ENCODE results near the gene BBIP1. TPM values are rescaled to one million over a fixed set of nuclear protein-coding genes. Genes with fewer than 3 reads are reported as not detected.

Gene BBIP1
- total and polyA plus RNA-seq, 9 of the 15 experiments (the other 6 are each of a cell fraction or from before 2014, with no cell fraction given): 5.2 to 31.0 (median 19.4) TPM

DNA sequence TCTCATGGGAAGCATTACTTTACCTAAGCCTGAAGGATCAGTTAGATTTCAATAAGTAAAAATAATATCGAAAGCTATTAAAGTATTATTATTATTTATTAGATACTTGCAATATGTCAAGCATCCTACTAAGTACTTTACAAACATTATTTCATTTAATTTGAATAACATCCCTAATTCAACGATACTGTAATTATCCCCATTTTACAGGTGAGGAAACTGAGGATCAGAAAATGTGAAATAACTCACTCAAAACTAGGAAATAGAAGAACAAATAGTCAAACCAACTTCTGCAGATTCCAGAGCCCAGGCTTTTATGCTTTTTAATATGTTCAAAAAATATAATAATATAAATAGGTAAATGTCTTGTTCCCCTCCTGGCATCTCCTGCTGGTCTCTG, 57.5 kb downstream of the BBIP1 start:
- ATAC-seq (no peak), DNase-seq (ENCODE audit: extremely low read depth in 1 of 4, low spot score in 3 of 4) (no peak), FAIRE-seq (no peak)
- CTCF ChIA-PET (ENCODE audit: low intra/inter-chr PET ratio): no interaction called here
- H3K9me3 ChIP-seq (replicated peaks; ENCODE audit: control insufficient read depth, insufficient read depth, low read depth, low read length): no peaks in the 10 kb centered on the region
- H3K4me2 ChIP-seq (ENCODE audit: insufficient read depth, low read length): no peak overlapping the region
- WGBS (ENCODE audit: insufficient coverage, low coverage, missing lambda C conversion rate): 85% methylated on average over 2 of the region's 2 CpGs
- H3K79me2 ChIP-seq (ENCODE audit: control insufficient read depth, insufficient read depth, low read length): no peaks in the 10 kb centered on the region
- POLR2A ChIA-PET: interaction anchor here (1.2 kb wide), 1 partner anchor 10 kb away, joined by 5 read pairs; the partner anchor contains the start of gene PDCD4
- H3K4me3 ChIP-seq: no peak overlapping the region
- H2AFZ ChIP-seq (ENCODE audit: low read depth, low read length): no peak overlapping the region
- in situ Hi-C loops (cut with MboI) (no loop called here), intact Hi-C loops (cut with micrococcal nuclease) (no loop called here)
- no peaks in the 10 kb centered on the region for H3K9me1 ChIP-seq (ENCODE audit: control insufficient read depth, insufficient read depth, low read length)
- no peaks in the 10 kb centered on the region for H3K27me3 ChIP-seq (ENCODE audit: control insufficient read depth in 2 of 2, insufficient read depth in 2 of 2, low read length in 2 of 2)
- H3K9ac ChIP-seq (ENCODE audit: insufficient read depth in 1 of 2, low read depth in 2 of 2, low read length in 2 of 2): no peak overlapping the region; a peak in 1 of 4 replicates
- no peaks in the 10 kb centered on the region for H3K36me3 ChIP-seq (ENCODE audit: control insufficient read depth, insufficient read depth, low read length)
- no peak overlapping the region for H3K27ac ChIP-seq (ENCODE audit: extremely low read depth, low read depth, low read length)
- H4K20me1 ChIP-seq (replicated peaks; ENCODE audit: control insufficient read depth, insufficient read depth, low read length): no peaks in the 10 kb centered on the region
- no TSS peak for BruUV-seq (replicated peaks)
- TF ChIP-seq ADNP (tag; IDR thresholded peaks at IDR 0.05) (peak; percentile 52; the same call in 1 of the 2 replicates), ETV6 (IDR thresholded peaks at IDR 0.05; ENCODE audit: borderline replicate concordance in 1 of 2, low read depth in 2 of 2, low read length in 1 of 2) (no peak), ETV6 (CRISPR knock-in tag; IDR thresholded peaks at IDR 0.05; ENCODE audit: borderline replicate concordance) (no peak), RBM25 (IDR thresholded peaks at IDR 0.05; ENCODE audit: low read depth, low read length, severe bottlenecking) (peak; percentile 67)
- peaks cover 26 to 70% of the 10 kb centered on the region in 2 experiments for H3K4me1 ChIP-seq (replicated peaks in 1 of 2; ENCODE audit: control insufficient read depth in 2 of 2, insufficient read depth in 2 of 2, low read length in 2 of 2)

DNA sequence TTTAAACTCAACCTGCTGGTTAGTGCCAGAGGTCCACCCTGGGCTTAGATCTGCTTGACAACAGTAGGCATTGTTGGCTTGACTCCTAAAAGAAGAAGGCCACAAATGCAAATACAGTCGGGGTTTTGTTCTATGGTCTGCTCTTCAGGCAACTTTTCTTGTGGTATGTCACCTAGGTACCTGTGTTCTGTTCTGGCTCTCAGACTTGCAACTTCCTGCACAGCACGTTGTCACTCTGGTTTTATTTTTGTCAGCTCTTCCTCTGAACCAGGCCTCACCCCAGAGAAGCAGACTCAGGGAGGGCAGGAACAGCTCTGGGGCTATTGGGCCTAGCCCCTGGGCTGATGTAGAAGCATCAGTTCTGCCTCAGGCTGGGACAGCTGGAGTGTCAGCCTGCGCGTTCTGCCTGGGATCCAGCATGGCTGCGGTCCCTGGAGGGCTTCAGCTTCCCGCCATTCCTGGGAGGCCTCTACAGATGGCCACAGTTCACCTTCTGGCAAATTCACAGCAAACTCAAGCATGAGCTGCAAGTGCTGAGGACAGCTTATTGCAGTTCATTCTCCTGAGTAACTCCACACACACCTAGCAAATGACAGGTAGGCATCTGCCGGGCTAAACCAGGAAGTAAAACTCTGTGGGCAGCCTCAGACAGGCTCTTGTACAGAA, 58.3 kb downstream of the BBIP1 start:
- 64% methylated on average over 5 of the region's 7 CpGs for WGBS (ENCODE audit: insufficient coverage, low coverage, missing lambda C conversion rate)
- Histone ChIP-seq H3K9me3 (replicated peaks; ENCODE audit: control insufficient read depth, insufficient read depth, low read depth, low read length) (0 out of 2 replicates have a peak, but pooled peaks cover 3% of the 10 kb centered on the region), H3K4me3 (no peak overlapping the region), H3K4me1 (replicated peaks in 1 of 2; ENCODE audit: control insufficient read depth in 2 of 2, insufficient read depth in 2 of 2, low read length in 2 of 2) (peaks cover 26 to 64% of the 10 kb centered on the region in 2 experiments), H3K27ac (ENCODE audit: extremely low read depth, low read depth, low read length) (0 out of 3 replicates have a peak overlapping the region, but pooled peaks have one; percentile 16), H3K9me1 (ENCODE audit: control insufficient read depth, insufficient read depth, low read length) (no peaks in the 10 kb centered on the region), H2AFZ (ENCODE audit: low read depth, low read length) (peak overlapping the region; percentile 9), H3K27me3 (ENCODE audit: control insufficient read depth in 2 of 2, insufficient read depth in 2 of 2, low read length in 2 of 2) (no peaks in the 10 kb centered on the region), H3K36me3 (ENCODE audit: control insufficient read depth, insufficient read depth, low read length) (no peaks in the 10 kb centered on the region), H3K79me2 (ENCODE audit: control insufficient read depth, insufficient read depth, low read length) (no peaks in the 10 kb centered on the region), H3K4me2 (ENCODE audit: insufficient read depth, low read length) (no peak overlapping the region), H3K9ac (ENCODE audit: insufficient read depth in 1 of 2, low read depth in 2 of 2, low read length in 2 of 2) (peak overlapping the region; percentile 23 to 66; a peak in 2 of 4 replicates), H4K20me1 (replicated peaks; ENCODE audit: control insufficient read depth, insufficient read depth, low read length) (no peaks in the 10 kb centered on the region)
- ATAC-seq (no peak), DNase-seq (ENCODE audit: extremely low read depth in 1 of 4, low spot score in 3 of 4) (no peak), FAIRE-seq (no peak)
- no peak for TF ChIP-seq XRCC4 (IDR thresholded peaks at IDR 0.05; ENCODE audit: extremely low read depth, insufficient read depth, insufficient read length)
- TF ChIP-seq, protein P1, sequence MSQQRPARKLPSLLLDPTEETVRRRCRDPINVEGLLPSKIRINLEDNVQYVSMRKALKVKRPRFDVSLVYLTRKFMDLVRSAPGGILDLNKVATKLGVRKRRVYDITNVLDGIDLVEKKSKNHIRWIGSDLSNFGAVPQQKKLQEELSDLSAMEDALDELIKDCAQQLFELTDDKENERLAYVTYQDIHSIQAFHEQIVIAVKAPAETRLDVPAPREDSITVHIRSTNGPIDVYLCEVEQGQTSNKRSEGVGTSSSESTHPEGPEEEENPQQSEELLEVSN (IDR thresholded peaks at IDR 0.05; ENCODE audit: borderline replicate concordance in 1 of 2, extremely low read depth in 1 of 2, insufficient read depth in 1 of 2, insufficient read length in 1 of 2, low read depth in 1 of 2, low read length in 1 of 2, poor library complexity in 1 of 2, severe bottlenecking in 1 of 2): peak in 1 of 2 experiments; percentile 15
- TF ChIP-seq ZFX (CRISPR knock-in tag; IDR thresholded peaks at IDR 0.05): peak; percentile 37; the same call in 1 of the 2 replicates
- ChIA-PET CTCF (ENCODE audit: low intra/inter-chr PET ratio) (no interaction called here), POLR2A (interaction anchor here (1.2 kb wide), 1 partner anchor 11 kb away, joined by 5 read pairs; the partner anchor contains the start of gene PDCD4)
- in situ Hi-C loops (cut with MboI): no loop called here
- no TSS peak for BruUV-seq (replicated peaks)
- intact Hi-C loops (cut with micrococcal nuclease): no loop called here

Data from K562 (cell line).